ENCODE measurements around the gene SLC37A3.
"Not testable (repeated sequence)": the region's sequence is repeated elsewhere in the genome, so short reads cannot be mapped to it uniquely, and the experiment has no call there.

DNA sequence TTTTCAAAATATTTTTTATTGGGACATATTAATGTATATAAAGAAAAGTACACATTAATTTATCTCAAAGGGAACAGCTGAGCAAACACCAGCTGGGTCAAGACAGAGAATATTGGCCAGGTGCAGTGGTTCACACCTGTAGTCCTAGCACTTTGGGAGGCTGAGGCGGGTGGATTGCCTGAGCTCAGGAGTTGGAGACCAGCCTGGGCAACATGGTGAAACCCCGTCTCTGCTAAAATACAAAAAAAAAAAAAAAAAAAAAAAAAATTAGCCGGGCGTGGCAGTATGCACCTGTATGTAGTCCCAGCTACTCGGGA is 19.8 kb upstream of the SLC37A3 start:
- TF ChIP-seq, protein P1, sequence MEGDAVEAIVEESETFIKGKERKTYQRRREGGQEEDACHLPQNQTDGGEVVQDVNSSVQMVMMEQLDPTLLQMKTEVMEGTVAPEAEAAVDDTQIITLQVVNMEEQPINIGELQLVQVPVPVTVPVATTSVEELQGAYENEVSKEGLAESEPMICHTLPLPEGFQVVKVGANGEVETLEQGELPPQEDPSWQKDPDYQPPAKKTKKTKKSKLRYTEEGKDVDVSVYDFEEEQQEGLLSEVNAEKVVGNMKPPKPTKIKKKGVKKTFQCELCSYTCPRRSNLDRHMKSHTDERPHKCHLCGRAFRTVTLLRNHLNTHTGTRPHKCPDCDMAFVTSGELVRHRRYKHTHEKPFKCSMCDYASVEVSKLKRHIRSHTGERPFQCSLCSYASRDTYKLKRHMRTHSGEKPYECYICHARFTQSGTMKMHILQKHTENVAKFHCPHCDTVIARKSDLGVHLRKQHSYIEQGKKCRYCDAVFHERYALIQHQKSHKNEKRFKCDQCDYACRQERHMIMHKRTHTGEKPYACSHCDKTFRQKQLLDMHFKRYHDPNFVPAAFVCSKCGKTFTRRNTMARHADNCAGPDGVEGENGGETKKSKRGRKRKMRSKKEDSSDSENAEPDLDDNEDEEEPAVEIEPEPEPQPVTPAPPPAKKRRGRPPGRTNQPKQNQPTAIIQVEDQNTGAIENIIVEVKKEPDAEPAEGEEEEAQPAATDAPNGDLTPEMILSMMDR (conservative IDR thresholded peaks at IDR 0.05; ENCODE audit: low read depth, low read length): not testable (repeated sequence)
- TF ChIP-seq EZH2 (IDR thresholded peaks at IDR 0.05; ENCODE audit: low read length, unreplicated experiment); EZH2phosphoT487 (IDR thresholded peaks at IDR 0.05; ENCODE audit: borderline replicate concordance, low read length): not testable (repeated sequence)
